Measurements from ENCODE around the gene C6orf141.

C6orf141 gene

GRCh38 chr6:49539102-49539501 lies 11.4 kb upstream of the C6orf141 start:
- no peak for DNase-seq

GRCh38 chr6:49540614-49541013 lies 9.9 kb upstream of the C6orf141 start:
- no peak for DNase-seq

DNA sequence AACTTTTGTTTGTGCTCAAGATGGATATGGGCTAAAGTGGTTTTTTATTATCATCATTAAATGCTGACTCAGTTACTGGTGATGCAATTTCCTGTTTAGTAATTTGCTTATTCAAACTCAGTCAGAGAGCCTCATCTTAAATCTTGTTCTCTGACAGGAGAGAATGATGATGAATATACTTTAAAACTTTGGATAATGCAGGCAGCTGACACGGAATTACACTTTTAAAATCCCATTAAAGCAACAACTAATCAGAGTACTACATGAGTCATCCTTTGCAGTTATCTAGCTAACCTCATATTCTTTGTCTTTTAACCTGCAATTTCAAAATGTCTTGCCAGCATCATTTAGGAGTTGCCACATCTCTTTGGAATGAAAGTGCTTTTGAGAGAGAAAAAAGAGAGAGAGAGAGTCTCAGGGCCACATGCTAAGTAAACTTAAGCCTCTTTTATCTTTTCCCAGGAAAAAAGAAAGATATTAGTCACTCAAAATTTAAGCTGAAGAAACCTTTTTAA lies 9.2 kb upstream of the C6orf141 start:
- no peak for DNase-seq

GRCh38 chr6:49541936-49542335 lies 8.5 kb upstream of the C6orf141 start:
- no peak for DNase-seq

DNA sequence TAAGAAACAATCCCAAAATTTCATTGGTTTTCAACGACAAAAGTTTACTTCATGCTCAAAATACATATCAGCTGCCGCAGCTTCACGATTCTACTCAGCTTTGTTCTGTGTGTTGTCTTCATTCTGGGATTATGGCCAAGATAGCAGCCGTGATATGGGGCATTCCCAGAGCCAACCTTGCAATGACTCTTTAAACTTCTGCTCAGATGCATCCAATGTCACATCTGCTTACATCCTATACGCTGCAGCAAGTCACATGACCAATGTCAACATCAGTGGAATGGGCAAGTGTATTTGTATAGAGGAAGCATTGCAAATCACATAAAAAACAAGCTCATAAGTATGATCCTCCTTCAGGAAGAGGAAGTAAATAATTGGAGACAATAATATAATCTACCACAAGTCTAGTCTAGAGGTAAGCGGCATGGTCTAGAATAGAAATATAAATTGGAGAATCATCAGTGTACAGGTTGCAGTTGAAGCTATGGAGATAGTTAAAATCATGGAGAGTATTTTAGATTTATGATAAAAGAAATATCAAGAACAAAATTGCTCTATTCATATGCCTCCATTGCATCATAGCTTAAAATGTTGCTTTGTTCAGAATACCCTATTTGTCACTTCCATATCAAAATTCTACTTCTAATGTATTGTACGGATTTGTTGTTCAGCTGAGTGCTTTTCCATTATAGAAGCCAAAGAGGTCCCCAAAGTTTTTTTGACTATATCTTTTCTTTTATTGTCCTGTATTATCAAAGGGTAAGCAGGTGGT lies 7.2 kb upstream of the C6orf141 start:
- DNase-seq = no peak

DNA sequence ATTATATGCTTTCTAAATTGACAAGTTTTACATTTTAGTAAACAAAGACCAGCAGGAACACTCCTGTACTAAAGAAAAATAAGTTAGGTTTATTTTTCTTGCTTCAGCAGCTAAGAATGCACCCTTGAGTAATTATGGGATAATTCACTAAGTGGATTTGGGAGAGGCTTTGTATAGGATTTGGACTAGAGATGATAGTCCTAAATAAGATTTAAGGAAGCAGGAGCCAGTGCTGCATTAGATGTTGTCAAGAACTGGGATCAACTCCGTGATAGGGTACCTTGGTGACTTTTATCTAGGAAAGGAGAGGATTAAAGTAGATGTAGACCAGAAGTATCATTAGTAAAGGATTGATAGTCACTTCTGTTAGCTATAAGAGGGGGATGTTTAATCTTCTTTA lies 4.1 kb upstream of the C6orf141 start:
- DNase-seq = no peak

GRCh38 chr6:49548613-49549304 lies 1.7 kb upstream of the C6orf141 start:
- no peak for DNase-seq

- no peak for DNase-seq
These were observed 577 bp upstream of the C6orf141 start for GRCh38 chr6:49549691-49550491.

DNA sequence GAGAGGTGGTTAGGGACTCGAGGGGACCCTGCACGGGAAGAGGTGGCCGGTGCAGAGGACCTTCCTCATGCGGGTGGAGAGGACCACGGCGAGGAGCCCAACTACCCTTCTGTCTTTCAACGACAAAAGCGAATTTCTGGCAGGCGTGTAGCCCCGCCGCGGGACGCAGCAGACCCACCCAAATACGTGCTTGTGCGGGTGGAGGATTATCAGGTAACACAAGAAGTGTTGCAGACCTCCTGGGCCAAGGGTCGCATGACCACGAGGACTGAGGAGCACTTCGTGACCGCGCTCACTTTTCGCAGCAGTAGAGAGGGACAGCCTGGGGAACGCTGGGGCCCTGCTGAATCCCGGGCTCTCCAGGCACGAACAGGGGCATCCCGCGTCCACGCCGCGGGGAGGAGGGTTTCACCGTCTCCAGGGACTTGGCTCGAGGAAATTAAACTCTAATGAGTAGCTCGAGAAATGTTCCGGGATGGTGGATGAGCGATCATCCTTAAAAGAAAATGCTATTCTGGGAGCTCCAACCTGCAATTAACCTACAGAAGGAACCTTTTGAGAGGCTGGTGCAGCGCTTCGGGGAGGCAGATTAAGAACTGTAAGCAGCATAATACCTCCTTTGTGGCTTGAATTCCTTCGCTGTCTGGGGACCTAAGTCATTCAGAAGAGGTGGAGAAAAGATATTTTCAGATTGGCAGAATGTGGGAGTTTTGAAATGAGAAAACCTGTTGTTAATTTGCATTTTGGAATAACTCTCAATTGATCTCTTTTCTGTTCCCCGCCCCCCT lies 804 bp downstream of the C6orf141 start:
- DNase-seq = peak in 1 of 58 donors; percentile 17

- no peak for DNase-seq
These were observed 1.3 kb downstream of the C6orf141 start for GRCh38 chr6:49551866-49552129.

GRCh38 chr6:49552596-49552995 lies 2.1 kb downstream of the C6orf141 start:
- DNase-seq = no peak

DNA sequence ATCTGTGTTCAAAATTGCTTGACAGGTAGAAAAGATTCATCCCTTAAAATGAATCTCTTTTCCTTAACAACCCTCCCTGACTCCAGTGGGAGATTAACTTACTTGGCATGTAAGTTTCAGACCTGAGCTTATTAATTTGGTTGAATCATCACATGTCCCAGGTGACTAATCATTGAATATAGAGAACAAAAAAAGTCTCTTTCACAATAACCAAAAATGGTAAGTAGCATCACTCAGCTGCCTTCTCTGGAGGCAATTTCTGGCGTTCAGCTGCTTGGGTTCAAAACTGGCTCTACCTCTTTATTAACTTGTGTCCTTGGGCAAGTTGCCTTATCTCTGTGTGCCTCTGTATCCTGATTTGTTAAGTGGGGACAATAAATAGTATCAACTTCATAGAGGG lies 2.9 kb downstream of the C6orf141 start:
- DNase-seq = no peak

DNA sequence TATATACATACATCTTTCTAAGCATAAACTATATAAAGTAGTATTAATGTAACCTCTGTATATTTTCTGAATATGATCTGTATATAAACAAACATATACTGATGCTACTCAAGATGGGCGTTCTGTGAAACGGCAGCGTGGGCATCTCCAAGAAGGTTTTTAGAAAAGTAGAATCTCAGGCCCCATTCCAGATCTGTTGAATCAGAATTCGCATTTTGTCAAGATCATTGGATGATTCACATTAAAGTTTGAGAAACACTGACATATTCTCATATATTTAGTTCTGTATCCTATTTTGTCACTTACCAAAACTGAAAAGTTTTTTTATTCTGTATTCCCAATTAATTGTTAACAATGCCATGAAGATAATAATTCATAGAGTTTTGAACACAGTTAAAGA lies 5.5 kb downstream of the C6orf141 start:
- no peak for DNase-seq

GRCh38 chr6:49556429-49556837 lies 6.0 kb downstream of the C6orf141 start:
- DNase-seq = no peak

GRCh38 chr6:49557177-49557576 lies 6.7 kb downstream of the C6orf141 start:
- no peak for DNase-seq

DNA sequence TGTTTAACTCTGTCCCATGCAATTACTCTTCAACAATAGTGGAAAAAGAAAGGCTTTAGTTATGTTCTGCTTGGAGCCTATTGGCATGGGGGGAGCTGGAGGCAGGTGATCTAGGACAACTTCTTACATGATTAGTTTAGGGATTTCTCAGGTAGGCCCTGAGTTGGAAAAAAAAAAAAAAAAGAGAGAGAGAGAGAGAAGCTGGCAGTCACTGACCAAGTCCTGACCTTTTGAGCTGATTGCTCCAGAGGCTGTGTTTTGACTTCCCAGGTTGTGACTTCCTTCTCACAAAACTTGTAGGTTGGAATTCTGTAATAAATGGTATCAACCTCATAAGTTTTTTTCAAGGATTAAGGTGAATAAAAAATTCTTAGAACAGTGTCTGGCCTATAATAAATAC lies 7.8 kb downstream of the C6orf141 start:
- DNase-seq = no peak

DNA sequence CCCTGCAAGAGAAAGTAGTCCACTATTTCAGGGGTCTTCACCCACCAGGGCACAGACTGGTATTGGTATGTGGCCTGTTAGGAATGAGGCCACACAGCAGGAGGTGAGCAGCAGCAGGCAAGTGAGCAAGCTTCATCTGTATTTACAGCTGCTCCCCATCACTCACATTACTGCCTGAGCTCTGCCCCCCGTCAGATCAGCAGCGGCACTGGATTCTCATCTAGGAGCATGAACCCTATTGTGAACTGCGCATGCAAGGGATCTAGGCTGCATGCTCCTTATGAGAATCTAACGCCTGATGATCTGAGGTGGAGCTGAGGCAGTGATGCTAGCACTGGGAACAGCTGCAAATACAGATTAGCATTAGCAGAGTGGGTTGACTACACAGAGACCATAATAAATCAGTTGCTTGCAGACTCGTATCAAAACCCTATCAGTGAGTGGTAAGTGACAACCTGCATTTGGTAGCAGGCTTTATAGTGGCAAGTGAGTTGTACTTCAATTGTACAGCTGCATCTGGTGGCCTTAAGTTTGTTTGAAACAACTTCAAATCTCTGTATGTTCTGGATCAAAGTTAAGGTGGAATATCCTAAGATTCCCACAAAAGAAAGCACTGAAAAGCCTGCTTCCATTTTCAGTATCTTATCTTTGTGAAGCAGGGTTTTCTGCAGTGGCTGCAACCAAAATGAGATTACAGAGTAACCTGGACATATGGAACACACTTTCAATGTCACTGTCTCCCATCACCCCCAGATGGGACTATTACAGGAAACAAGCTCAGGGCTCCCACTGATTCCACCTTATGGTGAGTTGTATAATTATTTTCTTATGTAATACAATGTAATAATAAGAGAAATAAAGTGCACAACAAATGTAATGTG lies 12.8 kb downstream of the C6orf141 start:
- DNase-seq = no peak

DNA sequence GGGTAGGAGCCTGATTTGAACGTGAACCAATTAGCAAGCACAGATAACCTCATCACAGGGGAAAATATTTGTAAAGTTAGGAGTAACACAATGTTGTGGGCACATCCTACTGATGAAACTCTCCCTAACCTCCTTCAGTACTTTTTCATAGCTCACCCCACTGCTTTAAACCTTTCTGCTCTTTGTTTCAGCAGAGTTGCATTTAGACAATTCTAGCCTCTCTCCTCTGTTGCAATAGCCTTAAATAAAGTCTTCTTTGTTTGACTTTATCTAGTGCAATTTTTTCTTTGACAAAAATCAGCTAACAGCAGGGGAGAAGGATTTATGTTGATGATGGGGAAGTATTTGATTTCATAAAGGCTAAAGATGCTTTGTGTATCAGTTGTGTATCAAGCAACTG lies 14.1 kb downstream of the C6orf141 start:
- DNase-seq = no peak

GRCh38 chr6:49565261-49565660 lies 14.8 kb downstream of the C6orf141 start:
- no peak for DNase-seq

GRCh38 chr6:49565855-49566254 lies 15.4 kb downstream of the C6orf141 start:
- no peak for DNase-seq
